ENCODE data around the gene MED7. TPM values are rescaled to one million over a fixed set of nuclear protein-coding genes. Genes with fewer than 3 reads are reported as not detected.

Gene MED7
- total RNA-seq, 1 donor from 2014 or later: 11.5 TPM

DNA sequence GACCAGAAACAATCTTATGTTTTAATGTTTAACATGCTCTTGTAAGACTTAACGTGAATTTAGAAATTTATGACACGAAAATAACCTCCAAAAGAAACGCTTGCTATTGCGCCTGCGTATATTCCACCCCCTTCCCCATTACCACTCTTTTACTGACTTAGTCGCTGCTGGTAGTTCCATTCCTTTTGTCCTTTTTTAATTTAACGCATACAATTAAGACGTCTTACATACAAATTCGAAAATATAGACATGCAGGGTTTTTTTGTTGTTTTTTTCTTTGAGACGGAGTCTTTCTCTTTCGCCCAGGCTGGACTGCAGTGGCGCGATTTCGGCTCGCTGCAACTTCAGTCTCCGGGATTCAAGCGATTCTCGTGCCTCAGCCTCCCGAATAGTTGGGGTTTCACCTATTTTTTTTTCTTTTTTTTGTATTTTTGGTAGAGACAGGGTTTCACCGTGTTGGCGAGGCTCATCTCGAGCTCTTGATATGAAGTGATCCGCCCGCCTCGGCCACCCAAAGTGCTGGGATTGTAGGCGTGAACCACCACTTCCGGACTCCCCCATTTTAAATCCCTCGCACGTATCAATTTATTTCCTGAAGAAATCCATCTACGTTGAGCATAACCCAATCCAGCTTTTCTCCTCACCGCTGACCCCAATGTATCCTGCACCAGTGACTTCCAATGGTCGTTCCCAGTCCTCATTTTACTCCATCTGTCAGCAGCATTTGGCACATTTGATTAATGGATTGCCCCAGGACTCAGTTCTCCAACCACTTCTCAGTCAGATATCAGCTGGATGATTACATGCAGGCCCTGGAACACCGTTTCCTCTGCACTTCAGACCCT lies 684 bp upstream of the MED7 start:
- Histone ChIP-seq H3K36me3 (ENCODE audit: control insufficient read depth in 3 of 3, insufficient read depth in 3 of 3, low read length in 3 of 3) (peaks cover 0 to 5% (median 0%) of the 10 kb centered on the region in 3 donors), H3K4me3 (ENCODE audit: low read length in 3 of 3) (peak overlapping the region; percentile 93 to 96 (median 95)), H3K27ac (ENCODE audit: low read depth, low read length) (peak overlapping the region; percentile 90), H3K4me1 (ENCODE audit: control insufficient read depth in 3 of 3, insufficient read depth in 3 of 3, low read length in 3 of 3) (peaks cover 5 to 11% (median 8%) of the 10 kb centered on the region in 3 donors), H3K9ac (ENCODE audit: low read depth in 1 of 3, low read length in 3 of 3) (peak overlapping the region; percentile 89 to 96 (median 92)), H3K9me3 (ENCODE audit: control insufficient read depth in 3 of 3, low read length in 3 of 3) (no peaks in the 10 kb centered on the region), H3K27me3 (ENCODE audit: control insufficient read depth in 3 of 3, insufficient read depth in 3 of 3, low read length in 3 of 3) (no peaks in the 10 kb centered on the region)

DNA sequence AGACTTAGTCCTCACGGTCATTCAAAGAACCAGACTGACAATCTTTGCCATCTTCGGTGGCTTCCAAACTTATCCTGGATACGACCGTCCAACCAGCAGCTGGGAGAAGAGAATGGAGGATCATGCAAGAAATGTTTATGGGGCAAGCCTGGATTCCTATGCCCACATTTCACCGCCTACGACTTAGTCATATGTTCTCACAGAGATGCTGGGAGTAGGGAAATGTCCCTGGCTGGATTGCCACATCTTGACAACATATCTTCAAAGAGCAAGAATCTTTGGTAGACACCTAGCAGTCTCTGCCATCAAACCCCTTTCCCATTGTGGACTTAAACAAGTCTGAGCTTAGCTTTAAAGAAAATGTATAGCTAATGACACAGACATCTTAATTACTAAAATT lies 5.0 kb downstream of the MED7 start:
- no peaks in the 10 kb centered on the region for H3K27me3 ChIP-seq (ENCODE audit: control insufficient read depth in 3 of 3, insufficient read depth in 3 of 3, low read length in 3 of 3)
- H3K4me1 ChIP-seq (ENCODE audit: control insufficient read depth in 3 of 3, insufficient read depth in 3 of 3, low read length in 3 of 3): peaks cover 5 to 6% (median 5%) of the 10 kb centered on the region in 3 donors
- H3K9ac ChIP-seq (ENCODE audit: low read depth in 1 of 3, low read length in 3 of 3): no peak overlapping the region
- no peak overlapping the region for H3K27ac ChIP-seq (ENCODE audit: low read depth, low read length)
- peaks cover 2 to 15% (median 4%) of the 10 kb centered on the region in 3 donors for H3K36me3 ChIP-seq (ENCODE audit: control insufficient read depth in 3 of 3, insufficient read depth in 3 of 3, low read length in 3 of 3)
- H3K4me3 ChIP-seq (ENCODE audit: low read length in 3 of 3): no peak overlapping the region
- H3K9me3 ChIP-seq (ENCODE audit: control insufficient read depth in 3 of 3, low read length in 3 of 3): no peaks in the 10 kb centered on the region

DNA sequence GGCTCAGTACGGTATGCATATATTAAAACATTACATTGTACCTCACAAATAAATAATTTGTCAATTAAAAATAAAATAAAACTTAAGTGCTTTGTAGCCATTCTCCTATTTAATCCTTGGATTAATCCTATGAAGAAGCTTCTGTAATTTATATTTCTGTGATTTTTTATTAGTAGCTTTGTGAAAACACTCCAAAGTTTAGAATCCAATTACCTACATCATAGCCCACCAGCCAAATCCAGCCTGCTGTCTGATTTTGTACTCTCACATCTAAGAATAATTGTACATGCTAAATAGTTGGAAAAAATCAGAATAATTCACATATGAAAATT lies 10.4 kb downstream of the MED7 start:
- no peak overlapping the region for H3K27ac ChIP-seq (ENCODE audit: low read depth, low read length)
- no peak overlapping the region for H3K4me3 ChIP-seq (ENCODE audit: low read length in 3 of 3)
- no peaks in the 10 kb centered on the region for H3K27me3 ChIP-seq (ENCODE audit: control insufficient read depth in 3 of 3, insufficient read depth in 3 of 3, low read length in 3 of 3)
- H3K4me1 ChIP-seq (ENCODE audit: control insufficient read depth in 3 of 3, insufficient read depth in 3 of 3, low read length in 3 of 3): no peaks in the 10 kb centered on the region
- H3K9ac ChIP-seq (ENCODE audit: low read depth in 1 of 3, low read length in 3 of 3): no peak overlapping the region
- H3K36me3 ChIP-seq (ENCODE audit: control insufficient read depth in 3 of 3, insufficient read depth in 3 of 3, low read length in 3 of 3): peaks cover 0 to 2% (median 0%) of the 10 kb centered on the region in 3 donors
- no peaks in the 10 kb centered on the region for H3K9me3 ChIP-seq (ENCODE audit: control insufficient read depth in 3 of 3, low read length in 3 of 3)

DNA sequence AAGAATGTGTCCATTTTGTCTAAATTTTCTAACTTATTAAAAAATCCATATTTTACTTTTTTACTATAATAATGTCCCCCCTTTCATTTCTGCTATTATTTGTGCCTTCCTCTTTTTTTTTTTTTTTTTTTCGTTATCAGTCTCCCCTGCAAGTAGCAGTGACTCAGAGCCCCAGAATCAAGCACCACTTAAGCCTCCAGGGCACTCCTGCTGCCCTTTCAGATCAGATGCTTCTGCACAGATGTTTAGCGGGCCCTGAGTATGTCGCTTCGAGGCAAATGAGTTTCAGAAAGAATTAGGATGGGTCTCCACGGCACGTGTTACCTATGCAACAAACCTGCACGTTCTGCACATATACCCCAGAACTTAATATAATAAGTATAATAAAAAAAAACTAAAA lies 11.7 kb downstream of the MED7 start:
- Histone ChIP-seq H3K27me3 (ENCODE audit: control insufficient read depth in 3 of 3, insufficient read depth in 3 of 3, low read length in 3 of 3) (no peaks in the 10 kb centered on the region), H3K4me3 (ENCODE audit: low read length in 3 of 3) (no peak overlapping the region), H3K9ac (ENCODE audit: low read depth in 1 of 3, low read length in 3 of 3) (no peak overlapping the region), H3K9me3 (ENCODE audit: control insufficient read depth in 3 of 3, low read length in 3 of 3) (no peaks in the 10 kb centered on the region), H3K4me1 (ENCODE audit: control insufficient read depth in 3 of 3, insufficient read depth in 3 of 3, low read length in 3 of 3) (no peaks in the 10 kb centered on the region), H3K36me3 (ENCODE audit: control insufficient read depth in 3 of 3, insufficient read depth in 3 of 3, low read length in 3 of 3) (no peaks in the 10 kb centered on the region), H3K27ac (ENCODE audit: low read depth, low read length) (no peak overlapping the region)

DNA sequence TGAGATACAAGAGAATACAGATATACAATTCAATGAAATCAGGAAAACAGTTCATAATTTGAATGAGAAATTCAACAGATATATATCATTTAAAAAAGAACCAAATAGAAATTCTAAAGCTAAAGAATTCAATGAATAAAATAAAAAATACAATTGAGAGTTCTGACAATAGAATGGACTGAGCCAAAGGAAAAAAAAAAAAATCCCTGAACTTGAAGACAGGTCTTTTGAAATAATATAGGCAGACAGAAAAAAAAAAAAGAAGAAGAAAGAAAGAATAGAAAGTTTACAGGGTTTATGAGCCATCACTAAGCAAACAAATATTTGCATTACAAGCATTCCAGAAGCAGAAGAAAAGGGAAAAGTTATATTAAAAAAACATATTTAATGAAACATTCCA lies 21.0 kb downstream of the MED7 start:
- Histone ChIP-seq H3K9ac (ENCODE audit: low read depth in 1 of 3, low read length in 3 of 3) (no peak overlapping the region), H3K27ac (ENCODE audit: low read depth, low read length) (no peak overlapping the region), H3K27me3 (ENCODE audit: control insufficient read depth in 3 of 3, insufficient read depth in 3 of 3, low read length in 3 of 3) (no peaks in the 10 kb centered on the region), H3K4me1 (ENCODE audit: control insufficient read depth in 3 of 3, insufficient read depth in 3 of 3, low read length in 3 of 3) (no peaks in the 10 kb centered on the region), H3K36me3 (ENCODE audit: control insufficient read depth in 3 of 3, insufficient read depth in 3 of 3, low read length in 3 of 3) (no peaks in the 10 kb centered on the region), H3K9me3 (ENCODE audit: control insufficient read depth in 3 of 3, low read length in 3 of 3) (peaks cover 0 to 4% (median 0%) of the 10 kb centered on the region in 3 donors), H3K4me3 (ENCODE audit: low read length in 3 of 3) (no peak overlapping the region)

DNA sequence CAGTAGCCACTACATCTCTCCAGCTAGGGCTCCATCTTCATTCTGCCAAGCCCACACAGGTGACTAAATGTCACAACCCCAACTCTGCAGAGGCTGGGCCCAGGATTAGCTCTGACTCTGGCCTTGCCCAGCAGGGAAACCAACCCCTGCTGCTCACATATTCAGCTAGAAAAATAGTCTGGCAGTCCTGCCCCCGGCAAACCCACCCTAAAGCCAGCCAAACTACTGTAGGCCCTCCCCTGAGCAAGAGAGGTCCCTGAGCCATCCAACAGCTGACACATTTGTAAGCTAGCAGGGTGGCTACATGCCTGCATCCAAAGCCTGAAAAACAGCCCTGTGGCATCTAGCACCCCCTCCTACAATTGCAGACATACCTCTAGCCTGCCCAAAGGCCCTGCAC lies 22.6 kb downstream of the MED7 start:
- no peaks in the 10 kb centered on the region for H3K27me3 ChIP-seq (ENCODE audit: control insufficient read depth in 3 of 3, insufficient read depth in 3 of 3, low read length in 3 of 3)
- peaks cover 0 to 4% (median 0%) of the 10 kb centered on the region in 3 donors for H3K9me3 ChIP-seq (ENCODE audit: control insufficient read depth in 3 of 3, low read length in 3 of 3)
- no peak overlapping the region for H3K4me3 ChIP-seq (ENCODE audit: low read length in 3 of 3)
- no peaks in the 10 kb centered on the region for H3K4me1 ChIP-seq (ENCODE audit: control insufficient read depth in 3 of 3, insufficient read depth in 3 of 3, low read length in 3 of 3)
- no peaks in the 10 kb centered on the region for H3K36me3 ChIP-seq (ENCODE audit: control insufficient read depth in 3 of 3, insufficient read depth in 3 of 3, low read length in 3 of 3)
- H3K27ac ChIP-seq (ENCODE audit: low read depth, low read length): no peak overlapping the region
- H3K9ac ChIP-seq (ENCODE audit: low read depth in 1 of 3, low read length in 3 of 3): no peak overlapping the region

DNA sequence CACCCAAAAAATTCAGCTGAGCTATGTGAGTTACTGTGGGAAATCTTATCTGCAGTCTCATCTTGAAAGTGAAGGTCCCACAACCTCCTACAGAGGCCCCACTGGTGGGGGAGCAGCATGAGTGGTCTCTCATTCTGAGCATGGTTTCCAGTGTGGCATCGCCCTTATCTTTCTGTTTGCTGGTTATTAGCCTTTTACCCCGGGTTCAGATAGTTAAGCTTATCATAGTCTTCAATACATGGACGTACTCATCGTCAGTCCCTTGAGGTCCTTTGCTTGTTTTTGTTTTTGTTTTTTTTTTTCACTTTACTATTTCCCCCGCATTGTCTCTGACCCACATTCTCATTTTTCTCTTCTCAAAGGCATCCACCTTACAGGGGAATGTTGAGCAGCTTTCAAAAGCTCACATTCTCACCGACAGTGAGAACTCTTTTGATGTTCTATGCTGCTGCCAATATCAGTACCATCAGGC lies 26.1 kb downstream of the MED7 start:
- no peaks in the 10 kb centered on the region for H3K36me3 ChIP-seq (ENCODE audit: control insufficient read depth in 3 of 3, insufficient read depth in 3 of 3, low read length in 3 of 3)
- H3K4me1 ChIP-seq (ENCODE audit: control insufficient read depth in 3 of 3, insufficient read depth in 3 of 3, low read length in 3 of 3): no peaks in the 10 kb centered on the region

DNA sequence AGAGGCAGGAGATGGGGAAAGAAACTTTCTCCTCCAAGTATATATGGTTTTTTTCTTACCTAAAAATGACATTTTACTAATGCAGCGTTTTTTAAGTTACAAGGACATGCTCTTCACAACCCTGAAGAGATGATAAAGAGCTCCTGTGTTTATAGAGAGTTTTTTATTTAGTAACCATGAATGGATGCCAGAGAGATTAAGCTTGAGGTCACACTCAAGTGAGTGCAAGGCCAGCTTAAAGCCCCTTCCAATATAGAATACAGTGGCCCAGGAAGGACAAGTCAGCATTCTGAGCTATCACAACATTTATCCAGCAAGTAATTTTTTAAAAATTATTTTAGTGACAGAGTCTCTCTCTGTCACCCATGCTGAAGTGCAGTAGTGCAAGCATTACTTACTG lies 27.2 kb downstream of the MED7 start:
- H3K27ac ChIP-seq (ENCODE audit: low read depth, low read length): no peak overlapping the region
- no peak overlapping the region for H3K9ac ChIP-seq (ENCODE audit: low read depth in 1 of 3, low read length in 3 of 3)
- no peak overlapping the region for H3K4me3 ChIP-seq (ENCODE audit: low read length in 3 of 3)
- no peaks in the 10 kb centered on the region for H3K27me3 ChIP-seq (ENCODE audit: control insufficient read depth in 3 of 3, insufficient read depth in 3 of 3, low read length in 3 of 3)
- H3K9me3 ChIP-seq (ENCODE audit: control insufficient read depth in 3 of 3, low read length in 3 of 3): no peaks in the 10 kb centered on the region
- no peaks in the 10 kb centered on the region for H3K36me3 ChIP-seq (ENCODE audit: control insufficient read depth in 3 of 3, insufficient read depth in 3 of 3, low read length in 3 of 3)
- H3K4me1 ChIP-seq (ENCODE audit: control insufficient read depth in 3 of 3, insufficient read depth in 3 of 3, low read length in 3 of 3): no peaks in the 10 kb centered on the region

More for the DNA sequence above, 26.1 kb downstream of the MED7 start:
- Histone ChIP-seq H3K9ac (ENCODE audit: low read depth in 1 of 3, low read length in 3 of 3) (no peak overlapping the region), H3K27ac (ENCODE audit: low read depth, low read length) (no peak overlapping the region), H3K9me3 (ENCODE audit: control insufficient read depth in 3 of 3, low read length in 3 of 3) (peaks cover 0 to 4% (median 0%) of the 10 kb centered on the region in 3 donors), H3K4me3 (ENCODE audit: low read length in 3 of 3) (no peak overlapping the region), H3K27me3 (ENCODE audit: control insufficient read depth in 3 of 3, insufficient read depth in 3 of 3, low read length in 3 of 3) (no peaks in the 10 kb centered on the region)

DNA sequence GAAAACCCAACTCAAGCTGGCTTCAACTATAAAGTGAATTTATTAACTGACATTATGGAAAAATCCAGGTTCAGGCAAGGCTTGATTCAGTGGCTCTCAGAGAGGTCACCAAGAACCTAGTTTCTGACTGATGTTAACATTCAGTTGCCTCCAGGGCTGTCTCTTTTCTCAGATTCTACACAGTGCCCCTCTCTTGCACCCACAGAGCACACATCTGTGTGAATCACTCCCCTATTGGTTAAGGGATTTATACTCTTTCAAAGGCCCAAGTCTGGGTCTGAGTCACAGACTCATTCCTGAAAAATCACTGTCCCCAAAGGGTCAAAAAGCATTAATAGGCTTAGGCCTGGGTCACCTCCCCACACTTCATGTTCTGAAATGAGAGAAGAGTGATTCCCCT lies 27.7 kb downstream of the MED7 start:
- H3K9me3 ChIP-seq (ENCODE audit: control insufficient read depth in 3 of 3, low read length in 3 of 3): no peaks in the 10 kb centered on the region
- no peak overlapping the region for H3K4me3 ChIP-seq (ENCODE audit: low read length in 3 of 3)
- no peaks in the 10 kb centered on the region for H3K4me1 ChIP-seq (ENCODE audit: control insufficient read depth in 3 of 3, insufficient read depth in 3 of 3, low read length in 3 of 3)
- no peaks in the 10 kb centered on the region for H3K27me3 ChIP-seq (ENCODE audit: control insufficient read depth in 3 of 3, insufficient read depth in 3 of 3, low read length in 3 of 3)
- H3K9ac ChIP-seq (ENCODE audit: low read depth in 1 of 3, low read length in 3 of 3): no peak overlapping the region
- no peak overlapping the region for H3K27ac ChIP-seq (ENCODE audit: low read depth, low read length)
- H3K36me3 ChIP-seq (ENCODE audit: control insufficient read depth in 3 of 3, insufficient read depth in 3 of 3, low read length in 3 of 3): no peaks in the 10 kb centered on the region

DNA sequence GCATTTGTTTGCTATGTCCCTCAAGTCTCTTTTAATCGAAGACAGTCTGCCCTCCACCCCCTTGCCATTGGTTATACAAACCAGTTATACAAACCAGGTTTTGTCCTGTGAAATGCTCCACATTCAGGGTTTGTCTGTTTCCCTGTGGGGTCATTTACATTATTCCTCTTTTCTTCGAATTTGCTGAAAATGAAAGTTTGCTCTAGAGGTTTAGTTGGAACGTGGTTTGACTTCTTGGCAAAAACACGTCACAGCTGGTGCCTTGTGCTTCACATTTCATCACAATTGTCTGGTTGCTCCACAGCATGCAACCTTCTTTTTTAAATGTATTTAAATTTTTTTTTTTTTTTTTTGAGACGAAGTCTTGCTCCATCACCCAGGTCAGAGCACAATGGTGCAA lies 29.7 kb downstream of the MED7 start:
- no peaks in the 10 kb centered on the region for H3K36me3 ChIP-seq (ENCODE audit: control insufficient read depth in 3 of 3, insufficient read depth in 3 of 3, low read length in 3 of 3)
- no peak overlapping the region for H3K27ac ChIP-seq (ENCODE audit: low read depth, low read length)
- H3K27me3 ChIP-seq (ENCODE audit: control insufficient read depth in 3 of 3, insufficient read depth in 3 of 3, low read length in 3 of 3): no peaks in the 10 kb centered on the region
- no peaks in the 10 kb centered on the region for H3K9me3 ChIP-seq (ENCODE audit: control insufficient read depth in 3 of 3, low read length in 3 of 3)
- H3K4me3 ChIP-seq (ENCODE audit: low read length in 3 of 3): no peak overlapping the region
- H3K9ac ChIP-seq (ENCODE audit: low read depth in 1 of 3, low read length in 3 of 3): no peak overlapping the region
- no peaks in the 10 kb centered on the region for H3K4me1 ChIP-seq (ENCODE audit: control insufficient read depth in 3 of 3, insufficient read depth in 3 of 3, low read length in 3 of 3)
